ENCODE results near the gene H1-8. TPM values are rescaled to one million over a fixed set of nuclear protein-coding genes. Genes with fewer than 3 reads are reported as not detected.

H1-8 gene
- total and polyA plus RNA-seq, 9 of the 15 experiments (the other 6 are each of a cell fraction or from before 2014, with no cell fraction given), result not detected

DNA sequence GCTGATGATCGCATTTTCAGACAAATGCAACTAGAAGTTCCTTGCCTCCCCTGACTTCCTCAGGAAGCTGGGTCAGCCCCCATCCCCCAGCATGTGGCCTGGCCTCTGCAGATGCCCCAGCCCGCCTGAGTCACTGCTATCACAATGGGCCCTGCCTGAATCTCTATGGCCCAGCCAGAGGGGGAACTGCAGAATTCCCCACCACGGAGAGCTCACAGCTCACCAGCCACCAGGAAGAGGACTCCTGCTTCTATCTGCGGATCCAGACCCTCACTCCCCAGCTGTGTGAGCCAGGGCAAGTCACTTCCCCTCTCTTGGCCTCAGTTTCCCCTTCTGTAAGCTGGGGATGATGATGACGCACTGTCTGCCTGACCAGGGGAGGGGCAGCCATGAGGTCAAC, 56.6 kb downstream of the H1-8 start (continued):
- TF ChIP-seq MAX (CRISPR knock-in tag; IDR thresholded peaks at IDR 0.05), result peak; percentile 62
- no peak; the same call in 1 of the 2 replicates for TF ChIP-seq ETV5 (CRISPR knock-in tag; IDR thresholded peaks at IDR 0.05; ENCODE audit: low read depth)
- TF ChIP-seq, protein P1, sequence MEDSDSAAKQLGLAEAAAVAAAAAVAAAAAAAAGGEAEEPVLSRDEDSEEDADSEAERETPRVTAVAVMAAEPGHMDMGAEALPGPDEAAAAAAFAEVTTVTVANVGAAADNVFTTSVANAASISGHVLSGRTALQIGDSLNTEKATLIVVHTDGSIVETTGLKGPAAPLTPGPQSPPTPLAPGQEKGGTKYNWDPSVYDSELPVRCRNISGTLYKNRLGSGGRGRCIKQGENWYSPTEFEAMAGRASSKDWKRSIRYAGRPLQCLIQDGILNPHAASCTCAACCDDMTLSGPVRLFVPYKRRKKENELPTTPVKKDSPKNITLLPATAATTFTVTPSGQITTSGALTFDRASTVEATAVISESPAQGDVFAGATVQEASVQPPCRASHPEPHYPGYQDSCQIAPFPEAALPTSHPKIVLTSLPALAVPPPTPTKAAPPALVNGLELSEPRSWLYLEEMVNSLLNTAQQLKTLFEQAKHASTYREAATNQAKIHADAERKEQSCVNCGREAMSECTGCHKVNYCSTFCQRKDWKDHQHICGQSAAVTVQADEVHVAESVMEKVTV (CRISPR knock-in tag; IDR thresholded peaks at IDR 0.05), result no peak
- peak in 1 of 2 experiments; percentile 11; a peak in 2 of 4 replicates for TF ChIP-seq KDM1A (IDR thresholded peaks at IDR 0.05)
- 0 out of 4 replicates have a peak, but pooled peaks of 1 of the 2 experiments have one; percentile 60 for TF ChIP-seq KDM4B (IDR thresholded peaks at IDR 0.05; ENCODE audit: borderline replicate concordance in 2 of 2, low read depth in 1 of 2)
- peak; percentile 20; the same call in 1 of the 2 replicates for TF ChIP-seq SMARCA5 (IDR thresholded peaks at IDR 0.05)
- 0 out of 2 replicates have a peak, but pooled peaks have one; percentile 31 for TF ChIP-seq ZBTB12 (CRISPR knock-in tag; IDR thresholded peaks at IDR 0.05)
- TF ChIP-seq NFE2 (IDR thresholded peaks at IDR 0.05; ENCODE audit: low read depth), result peak; percentile 48; the same call in 1 of the 2 replicates
- TF ChIP-seq NFIC (IDR thresholded peaks at IDR 0.05), result 0 out of 2 replicates have a peak, but pooled peaks have one; percentile 18
- TF ChIP-seq TFAP4 (CRISPR knock-in tag; IDR thresholded peaks at IDR 0.05; ENCODE audit: borderline replicate concordance), result peak; percentile 23; the same call in 1 of the 2 replicates
- TF ChIP-seq PRMT5 (CRISPR knock-in tag; IDR thresholded peaks at IDR 0.05), result no peak
- TF ChIP-seq JUN (IDR thresholded peaks at IDR 0.05; ENCODE audit: borderline replicate concordance, low read depth, low read length), result no peak
- TF ChIP-seq JUN (CRISPR knock-in tag; IDR thresholded peaks at IDR 0.05; ENCODE audit: borderline replicate concordance), result 0 out of 2 replicates have a peak, but pooled peaks have one; percentile 82
- TF ChIP-seq CBFA2T2 (conservative IDR thresholded peaks at IDR 0.05), result peak; percentile 65
- peak; percentile 82 for TF ChIP-seq CBFA2T3 (IDR thresholded peaks at IDR 0.05)
- peak; percentile 71 for TF ChIP-seq BCOR (IDR thresholded peaks at IDR 0.05)
- TF ChIP-seq ZBTB7A (IDR thresholded peaks at IDR 0.05; ENCODE audit: borderline replicate concordance, control insufficient read depth, low read depth, low read length), result peak; percentile 63; the same call in 1 of the 2 replicates
